Kidney (tissue), 14 donors: Measurements from ENCODE around the gene CRB2. TPM values are rescaled to one million over a fixed set of nuclear protein-coding genes. Genes with fewer than 3 reads are reported as not detected.

ENCODE experiments used
- DNase-seq, 5 donors: peaks; one replicate each; pipeline ENCODE4 v3.0.0-alpha.2; 2013 to 2020
- FAIRE-seq: peaks from 2 replicates; lab custom pipeline; 2012; peaks lifted over from hg19 to GRCh38; lab: Jason Lieb, UNC
- H3K27ac ChIP-seq, 2 donors: one replicate each; pipeline ENCODE4 v1.7.0; 2013; ENCODE audit warnings: low read depth in 2 of 2, low read length in 2 of 2, inconsistent platforms in 1 of 2
- H3K27me3 ChIP-seq: one replicate; pipeline ENCODE4 v1.7.1; 2013; ENCODE audit warnings: low read length, inconsistent platforms; ENCODE audit not compliant: control insufficient read depth, insufficient read depth
- H3K36me3 ChIP-seq, 3 donors: one replicate each; pipeline versions ENCODE4 v1.7.0 to v1.7.1; 2013; ENCODE audit warnings: low read length in 3 of 3, control low read depth in 1 of 3, inconsistent platforms in 1 of 3; ENCODE audit not compliant: insufficient read depth in 3 of 3, control insufficient read depth in 2 of 3
- H3K4me1 ChIP-seq, 3 donors: one replicate each; pipeline versions ENCODE4 v1.7.0 to v1.7.1; 2013; ENCODE audit warnings: low read length in 3 of 3, inconsistent platforms in 1 of 3, low read depth in 1 of 3; ENCODE audit not compliant: control insufficient read depth in 2 of 3, insufficient read depth in 2 of 3
- H3K4me3 ChIP-seq, 3 donors: one replicate each; pipeline versions ENCODE4 v1.7.0 to v1.8.1; 2013; ENCODE audit warnings: low read length in 3 of 3, control low read depth in 1 of 3, inconsistent platforms in 1 of 3
- H3K9ac ChIP-seq, 3 donors: one replicate each; pipeline versions ENCODE4 v1.7.0 to v1.7.1; 2013; ENCODE audit warnings: low read length in 3 of 3, control low read depth in 1 of 3, inconsistent platforms in 1 of 3
- H3K9me3 ChIP-seq, 3 donors: one replicate each; pipeline versions ENCODE4 v1.7.0 to v1.7.1; 2013; ENCODE audit warnings: low read length in 3 of 3, control low read depth in 1 of 3, inconsistent platforms in 1 of 3; ENCODE audit not compliant: control insufficient read depth in 2 of 3, insufficient read depth in 1 of 3
- intact Hi-C: fragments of 100-400 bp; cut with DNase I; formaldehyde crosslinking; loops from one replicate; pipeline ENCODE4 v1.11.1; 2022
- polyA plus RNA-seq: library from polyadenylated mRNA; stranded (reverse); fragments of 350-450 nt; fragmentation: Illumina TruSeq; extraction: RNeasy Lipid Tissue Mini Kit (QIAGEN cat#74804); gene quantifications from one replicate; pipeline ENCODE4 v1.2.3, GENCODE V29; 2014; ENCODE audit warnings: low read depth, low replicate concordance; ENCODE audit not compliant: insufficient read depth
- total RNA-seq: library from RNA; stranded (reverse); fragmentation: NEBNext Ultra II Directional; extraction: Animal tissue kit (Norgen Biotek cat#: 25700); gene quantifications from one replicate; pipeline ENCODE4 v1.2.1, GENCODE V29; 2021
- TF ChIP-seq, protein P1 (sequence below): IDR thresholded peaks from 3 replicates; pipeline ENCODE4 v1.5.1; 2012; ENCODE audit warnings: mild to moderate bottlenecking, moderate library complexity, borderline replicate concordance; ENCODE audit not compliant: insufficient read depth; ENCODE audit errors: extremely low read depth
- donor health status: control.
- donor health status: control.
- donor health status: control.
- donor health status: control.
- donor health status: control.
- donor health status: DM: yes; HTN: yes; CAD: no.
- donor health status: Normal renal cell carcinoma (clear cell type).

The CRB2 gene
- total and polyA plus RNA-seq, 2 donors from 2014 or later, result 0.88 to 8.4 TPM

DNA sequence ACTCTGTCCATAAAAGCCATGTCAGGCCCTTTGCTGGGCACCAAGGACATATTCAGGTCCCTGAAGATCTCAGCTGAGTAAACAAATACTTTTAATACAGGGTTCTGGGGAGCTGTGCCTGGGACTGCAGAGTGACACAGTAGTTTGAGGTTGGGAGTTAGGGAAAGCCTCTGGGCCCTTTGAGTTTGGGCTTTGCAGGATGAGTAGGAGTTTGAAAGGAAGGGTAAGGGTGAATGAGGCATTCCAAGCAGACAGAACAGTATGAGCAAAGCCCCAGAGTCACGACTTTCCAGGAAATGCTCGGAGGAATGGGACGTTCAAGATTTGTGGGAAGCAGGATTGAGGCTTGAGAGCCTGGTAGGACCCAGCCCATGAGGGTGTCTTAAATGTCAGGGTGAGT is 13.3 kb downstream of the CRB2 start:
- H3K27ac ChIP-seq, result no peak overlapping the region
- intact Hi-C loops, result no loop called here
- TF ChIP-seq, protein P1, sequence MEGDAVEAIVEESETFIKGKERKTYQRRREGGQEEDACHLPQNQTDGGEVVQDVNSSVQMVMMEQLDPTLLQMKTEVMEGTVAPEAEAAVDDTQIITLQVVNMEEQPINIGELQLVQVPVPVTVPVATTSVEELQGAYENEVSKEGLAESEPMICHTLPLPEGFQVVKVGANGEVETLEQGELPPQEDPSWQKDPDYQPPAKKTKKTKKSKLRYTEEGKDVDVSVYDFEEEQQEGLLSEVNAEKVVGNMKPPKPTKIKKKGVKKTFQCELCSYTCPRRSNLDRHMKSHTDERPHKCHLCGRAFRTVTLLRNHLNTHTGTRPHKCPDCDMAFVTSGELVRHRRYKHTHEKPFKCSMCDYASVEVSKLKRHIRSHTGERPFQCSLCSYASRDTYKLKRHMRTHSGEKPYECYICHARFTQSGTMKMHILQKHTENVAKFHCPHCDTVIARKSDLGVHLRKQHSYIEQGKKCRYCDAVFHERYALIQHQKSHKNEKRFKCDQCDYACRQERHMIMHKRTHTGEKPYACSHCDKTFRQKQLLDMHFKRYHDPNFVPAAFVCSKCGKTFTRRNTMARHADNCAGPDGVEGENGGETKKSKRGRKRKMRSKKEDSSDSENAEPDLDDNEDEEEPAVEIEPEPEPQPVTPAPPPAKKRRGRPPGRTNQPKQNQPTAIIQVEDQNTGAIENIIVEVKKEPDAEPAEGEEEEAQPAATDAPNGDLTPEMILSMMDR, result no peak
- H3K9ac ChIP-seq, result no peak overlapping the region
- no peaks in the 10 kb centered on the region for H3K27me3 ChIP-seq
- H3K4me3 ChIP-seq, result no peak overlapping the region
- DNase-seq (no peak), FAIRE-seq (no peak)
- no peaks in the 10 kb centered on the region for H3K9me3 ChIP-seq
- no peaks in the 10 kb centered on the region for H3K4me1 ChIP-seq
- no peaks in the 10 kb centered on the region for H3K36me3 ChIP-seq

DNA sequence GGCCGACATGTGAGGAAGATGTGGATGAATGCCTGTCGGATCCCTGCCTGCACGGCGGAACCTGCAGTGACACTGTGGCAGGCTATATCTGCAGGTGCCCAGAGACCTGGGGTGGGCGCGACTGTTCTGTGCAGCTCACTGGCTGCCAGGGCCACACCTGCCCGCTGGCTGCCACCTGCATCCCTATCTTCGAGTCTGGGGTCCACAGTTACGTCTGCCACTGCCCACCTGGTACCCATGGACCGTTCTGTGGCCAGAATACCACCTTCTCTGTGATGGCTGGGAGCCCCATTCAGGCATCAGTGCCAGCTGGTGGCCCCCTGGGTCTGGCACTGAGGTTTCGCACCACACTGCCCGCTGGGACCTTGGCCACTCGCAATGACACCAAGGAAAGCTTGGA is 14.1 kb downstream of the CRB2 start:
- Histone ChIP-seq H3K27me3 (no peaks in the 10 kb centered on the region), H3K9me3 (no peaks in the 10 kb centered on the region), H3K27ac (no peak overlapping the region), H3K4me1 (no peaks in the 10 kb centered on the region), H3K4me3 (no peak overlapping the region), H3K36me3 (no peaks in the 10 kb centered on the region), H3K9ac (no peak overlapping the region)
- intact Hi-C loops, result no loop called here
- FAIRE-seq (no peak), DNase-seq (peak in 1 of 5 donors; percentile 41)
- TF ChIP-seq, protein P1, result no peak

DNA sequence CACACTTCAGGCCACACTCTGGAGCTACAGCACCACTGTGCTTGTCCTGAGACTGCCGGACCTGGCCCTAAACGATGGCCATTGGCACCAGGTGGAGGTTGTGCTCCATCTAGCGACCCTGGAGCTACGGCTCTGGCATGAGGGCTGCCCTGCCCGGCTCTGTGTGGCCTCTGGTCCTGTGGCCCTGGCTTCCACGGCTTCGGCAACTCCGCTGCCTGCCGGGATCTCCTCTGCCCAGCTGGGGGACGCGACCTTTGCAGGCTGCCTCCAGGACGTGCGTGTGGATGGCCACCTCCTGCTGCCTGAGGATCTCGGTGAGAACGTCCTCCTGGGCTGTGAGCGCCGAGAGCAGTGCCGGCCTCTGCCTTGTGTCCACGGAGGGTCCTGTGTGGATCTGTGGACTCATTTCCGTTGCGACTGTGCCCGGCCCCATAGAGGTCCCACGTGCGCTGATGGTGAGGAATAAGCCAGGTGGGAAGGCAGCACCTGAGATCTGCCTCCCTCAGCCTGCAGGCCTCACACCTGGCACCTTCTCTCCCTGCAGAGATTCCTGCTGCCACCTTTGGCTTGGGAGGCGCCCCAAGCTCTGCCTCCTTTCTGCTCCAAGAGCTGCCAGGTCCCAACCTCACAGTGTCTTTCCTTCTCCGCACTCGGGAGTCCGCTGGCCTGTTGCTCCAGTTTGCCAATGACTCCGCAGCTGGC is 14.7 kb downstream of the CRB2 start:
- Histone ChIP-seq H3K36me3 (no peaks in the 10 kb centered on the region), H3K4me1 (peaks cover 0 to 5% (median 0%) of the 10 kb centered on the region in 3 donors), H3K9me3 (no peaks in the 10 kb centered on the region), H3K9ac (no peak overlapping the region), H3K4me3 (no peak overlapping the region), H3K27ac (no peak overlapping the region), H3K27me3 (no peaks in the 10 kb centered on the region)
- intact Hi-C loops, result no loop called here
- DNase-seq (no peak), FAIRE-seq (no peak)
- TF ChIP-seq, protein P1, result no peak
